ENCODE measurements around the gene PFKFB1. TPM values are rescaled to one million over a fixed set of nuclear protein-coding genes. Genes with fewer than 3 reads are reported as not detected.

PFKFB1 gene
- total RNA-seq, 2 donors from 2014 or later, result 0.24 to 0.81 TPM

DNA sequence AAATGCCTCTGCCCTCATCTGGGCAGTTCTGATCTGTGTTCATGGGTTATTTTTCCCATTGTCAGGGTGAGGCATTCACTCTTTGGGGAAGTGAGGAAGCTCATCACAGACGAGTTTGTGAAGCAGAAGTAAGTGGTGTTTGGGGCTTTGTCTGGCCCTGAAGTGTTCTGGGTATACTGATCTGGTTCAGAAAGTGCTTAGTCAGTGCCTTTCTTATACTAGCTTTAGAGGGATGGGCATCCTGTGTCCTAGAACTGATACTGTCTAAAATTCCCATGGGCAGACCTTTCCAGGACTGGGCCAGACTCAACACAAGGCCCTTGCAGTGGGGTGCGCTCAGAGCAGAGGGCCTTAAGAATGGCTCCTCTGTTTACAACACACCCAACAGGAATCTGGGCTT lies 67.0 kb downstream of the PFKFB1 start:
- ATAC-seq (no peak), DNase-seq (ENCODE audit: low spot score) (no peak)
- no peak overlapping the region for H3K4me3 Mint-ChIP-seq
- no peaks in the 10 kb centered on the region for H3K9me3 Mint-ChIP-seq
- H3K4me1 Mint-ChIP-seq (ENCODE audit: low read depth in 2 of 2), result peaks cover 3 to 4% of the 10 kb centered on the region in 2 donors
- peaks cover 0 to 2% of the 10 kb centered on the region in 2 donors for H3K27me3 Mint-ChIP-seq
- H3K36me3 Mint-ChIP-seq, result no peaks in the 10 kb centered on the region
- no peak overlapping the region for H3K27ac Mint-ChIP-seq

GRCh38 chrX:54923376-54923775 lies 70.6 kb downstream of the PFKFB1 start:
- no peak for ATAC-seq

DNA sequence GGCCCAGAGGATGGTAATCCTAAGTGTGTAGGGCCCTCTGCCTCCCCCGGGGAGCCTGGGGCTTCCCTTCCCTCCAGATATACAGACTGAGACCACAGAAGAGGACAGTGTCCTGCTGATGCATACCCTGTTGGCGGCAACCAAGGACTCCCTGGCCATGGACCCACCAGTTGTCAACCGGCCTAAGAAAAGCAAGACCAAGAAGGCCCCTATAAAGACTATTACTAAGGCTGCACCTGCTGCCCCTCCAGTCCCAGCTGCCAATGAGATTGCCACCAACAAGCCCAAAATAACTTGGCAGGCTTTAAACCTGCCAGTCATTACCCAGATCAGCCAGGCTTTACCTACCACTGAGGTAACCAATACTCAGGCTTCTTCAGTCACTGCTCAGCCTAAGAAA lies 71.4 kb downstream of the PFKFB1 start:
- ATAC-seq (no peak), DNase-seq (ENCODE audit: low spot score) (no peak)
- Mint-ChIP-seq H3K9me3 (no peaks in the 10 kb centered on the region), H3K27ac (no peak overlapping the region), H3K36me3 (no peaks in the 10 kb centered on the region), H3K4me3 (peak overlapping the region; percentile 93), H3K4me1 (ENCODE audit: low read depth in 2 of 2) (peaks cover 18 to 20% of the 10 kb centered on the region in 2 donors), H3K27me3 (peaks cover 8 to 9% of the 10 kb centered on the region in 2 donors)

More at GRCh38 chrX:54923376-54923775, 70.6 kb downstream of the PFKFB1 start:
- Mint-ChIP-seq H3K27me3 (peaks cover 8 to 9% of the 10 kb centered on the region in 2 donors), H3K9me3 (no peaks in the 10 kb centered on the region), H3K4me1 (ENCODE audit: low read depth in 2 of 2) (peaks cover 18 to 20% of the 10 kb centered on the region in 2 donors), H3K27ac (no peak overlapping the region), H3K4me3 (no peak overlapping the region), H3K36me3 (no peaks in the 10 kb centered on the region)
- no peak for DNase-seq (ENCODE audit: low spot score)

DNA sequence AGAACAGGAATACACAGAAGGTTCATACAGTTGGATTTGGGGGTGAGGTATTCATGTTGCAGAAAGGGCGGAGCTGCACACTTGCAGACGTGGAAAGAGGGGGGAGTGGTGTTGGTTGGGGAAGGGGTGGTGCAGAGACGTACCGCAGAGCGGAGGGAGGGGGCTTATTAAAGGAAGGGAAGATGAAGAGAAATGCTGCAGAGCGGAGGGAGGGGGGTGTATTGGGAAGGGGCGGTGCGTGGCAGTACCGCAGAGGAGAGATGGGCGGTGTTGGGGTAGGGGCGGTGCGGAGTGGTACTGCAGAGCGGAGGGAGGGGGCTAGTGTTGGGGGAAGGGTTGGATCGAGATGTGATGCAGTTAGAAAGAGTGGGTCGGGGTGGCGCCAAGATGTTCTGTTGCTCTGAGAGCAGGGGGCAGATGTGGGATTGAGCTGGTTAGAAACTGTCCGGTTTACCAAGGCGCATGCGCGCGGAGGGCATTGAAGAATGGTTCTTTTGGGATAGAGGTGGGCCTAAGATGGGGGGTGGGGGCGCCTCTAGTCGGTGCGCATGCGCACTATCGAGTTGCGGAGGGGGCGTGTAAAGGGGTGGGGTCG lies 72.5 kb downstream of the PFKFB1 start:
- Mint-ChIP-seq H3K27ac (peak overlapping the region; percentile 55 to 70), H3K27me3 (peaks cover 8 to 9% of the 10 kb centered on the region in 2 donors), H3K4me3 (peak overlapping the region; percentile 93), H3K9me3 (no peaks in the 10 kb centered on the region), H3K36me3 (no peaks in the 10 kb centered on the region), H3K4me1 (ENCODE audit: low read depth in 2 of 2) (peaks cover 18 to 20% of the 10 kb centered on the region in 2 donors)
- DNase-seq (ENCODE audit: low spot score) (no peak), ATAC-seq (peak; percentile 56 to 71)

- Mint-ChIP-seq H3K36me3 (no peaks in the 10 kb centered on the region), H3K9me3 (no peaks in the 10 kb centered on the region), H3K4me3 (peak within 1 kb of the TSS; percentile 93), H3K4me1 (ENCODE audit: low read depth in 2 of 2) (peaks cover 18 to 20% of the 10 kb centered on the region in 2 donors), H3K27ac (peak within 1 kb of the TSS; percentile 55 to 70), H3K27me3 (peaks cover 8 to 9% of the 10 kb centered on the region in 2 donors)
- peak in 1 of 2 donors; percentile 30 for ATAC-seq
- DNase-seq (ENCODE audit: low spot score), result no peak
These were observed 73.2 kb downstream of the PFKFB1 start, which contains the start of gene TRO for GRCh38 chrX:54920610-54921426. Gene TRO, plus strand, starts transcription at chrX:54920824. Its CDS starts 1,423 bp downstream, at chrX:54922247.

DNA sequence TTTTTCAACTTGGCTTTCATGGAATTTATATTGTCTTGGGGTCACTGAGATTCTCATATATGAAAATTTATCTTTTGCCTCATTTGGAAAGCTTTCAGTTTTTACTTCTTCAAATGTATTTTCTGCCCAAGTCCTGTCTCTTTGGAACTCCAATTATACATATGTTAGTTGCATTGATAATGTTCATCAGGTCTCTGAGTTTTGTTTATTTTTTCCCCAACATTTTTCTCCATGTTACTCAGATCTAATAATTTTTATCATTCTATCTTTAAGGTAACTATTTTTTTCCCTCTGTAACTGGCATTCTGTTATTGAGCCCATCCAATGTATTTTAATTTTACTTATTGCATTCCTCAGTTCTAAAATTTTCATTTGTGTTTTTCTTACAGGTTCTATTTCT lies 84.0 kb downstream of the PFKFB1 start:
- Mint-ChIP-seq H3K4me1 (ENCODE audit: low read depth in 2 of 2) (no peaks in the 10 kb centered on the region), H3K27me3 (peaks cover 9 to 11% of the 10 kb centered on the region in 2 donors), H3K9me3 (peaks cover 4% of the 10 kb centered on the region), H3K4me3 (no peak overlapping the region), H3K36me3 (peaks cover 10% of the 10 kb centered on the region), H3K27ac (no peak overlapping the region)
- DNase-seq (ENCODE audit: low spot score) (no peak), ATAC-seq (no peak)

DNA sequence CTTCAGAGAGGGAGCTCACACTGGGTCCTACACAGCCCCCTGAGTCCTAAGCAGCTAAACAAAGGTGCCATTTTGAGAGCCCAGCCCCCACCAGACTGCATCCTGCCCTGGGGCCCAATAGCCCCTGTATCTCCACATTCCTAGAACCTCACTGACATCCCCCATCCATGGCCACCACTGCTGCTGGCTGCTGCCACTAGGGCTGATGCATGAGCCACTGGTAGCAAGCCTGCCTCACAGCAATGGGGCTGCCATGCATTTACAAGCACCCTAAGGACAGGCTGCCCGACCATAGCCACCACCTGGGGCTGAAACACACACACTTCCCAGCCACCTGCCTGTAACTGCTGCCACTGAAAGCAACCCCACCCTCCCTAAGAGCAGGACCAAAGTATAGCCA lies 99.8 kb downstream of the PFKFB1 start:
- Mint-ChIP-seq H3K27ac (no peak overlapping the region), H3K4me1 (ENCODE audit: low read depth in 2 of 2) (no peaks in the 10 kb centered on the region), H3K4me3 (no peak overlapping the region), H3K27me3 (peaks cover 5 to 30% of the 10 kb centered on the region in 2 donors), H3K9me3 (no peaks in the 10 kb centered on the region), H3K36me3 (no peaks in the 10 kb centered on the region)
- no peak for DNase-seq (ENCODE audit: low spot score)
- peak in 1 of 2 donors; percentile 32 for ATAC-seq

- Mint-ChIP-seq H3K4me3 (no peak overlapping the region), H3K36me3 (no peaks in the 10 kb centered on the region), H3K27me3 (peaks cover 26 to 40% of the 10 kb centered on the region in 2 donors), H3K9me3 (no peaks in the 10 kb centered on the region), H3K4me1 (ENCODE audit: low read depth in 2 of 2) (no peaks in the 10 kb centered on the region), H3K27ac (no peak overlapping the region)
- ATAC-seq (no peak), DNase-seq (ENCODE audit: low spot score) (no peak)
These were observed 102.4 kb downstream of the PFKFB1 start for GRCh38 chrX:54891573-54891972.

DNA sequence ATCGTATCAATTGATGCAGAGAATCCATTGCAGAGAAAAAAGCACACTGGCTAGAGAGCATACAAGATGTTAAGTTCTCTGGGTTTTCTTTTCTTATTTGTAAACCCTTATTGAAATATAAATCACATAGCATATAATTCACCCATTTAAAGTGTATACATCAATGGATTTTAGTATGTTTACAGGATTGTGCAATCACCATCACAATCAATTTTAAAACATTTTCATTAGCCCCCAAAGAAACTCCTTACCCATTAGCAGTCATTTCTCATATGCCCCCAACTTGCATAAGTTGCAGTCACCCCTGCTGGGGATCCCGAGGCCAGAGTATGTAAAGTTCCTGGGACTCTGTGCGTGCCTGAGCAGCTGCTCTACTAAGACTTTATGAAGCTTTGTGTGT lies 108.2 kb downstream of the PFKFB1 start:
- Mint-ChIP-seq H3K36me3 (no peaks in the 10 kb centered on the region), H3K9me3 (no peaks in the 10 kb centered on the region), H3K4me1 (ENCODE audit: low read depth in 2 of 2) (no peaks in the 10 kb centered on the region), H3K27ac (no peak overlapping the region), H3K27me3 (peaks cover 32 to 38% of the 10 kb centered on the region in 2 donors), H3K4me3 (no peak overlapping the region)
- ATAC-seq, result no peak
- no peak for DNase-seq (ENCODE audit: low spot score)

Other genes starting within 250 kb of the PFKFB1 start
- not detected for gene ITIH6, start 195.9 kb downstream of the PFKFB1 start, total RNA-seq
- 10 to 100 TPM; 25.0 to 40.5 TPM for gene MAGED2, start 186.4 kb downstream of the PFKFB1 start, total RNA-seq
- 1 to 10 TPM; 2.1 to 3.0 TPM for gene TRO, start 73.4 kb downstream of the PFKFB1 start, total RNA-seq
- gene APEX2, start 6.2 kb upstream of the PFKFB1 start, total RNA-seq, result 10 to 100 TPM; 24.1 to 34.1 TPM
- gene ALAS2, start 36.8 kb upstream of the PFKFB1 start, total RNA-seq, result not detected
- not detected for gene PAGE2B, start 80.8 kb upstream of the PFKFB1 start, total RNA-seq
- not detected for gene PAGE2, start 94.8 kb upstream of the PFKFB1 start, total RNA-seq
- gene PAGE5, start 226.2 kb upstream of the PFKFB1 start, total RNA-seq, result not detected

All from natural killer cell treated with Interleukin-12 subunit alpha and Interleukin-12 subunit beta and Interleukin-15 and Interleukin-18, amount 100 ng/mL, for 72 hours (primary cell).